ENCODE results near the gene MAGI2.

GRCh38 chr7:78616539-78616938, 836.9 kb downstream of the MAGI2 start:
- TF ChIP-seq POLR2A (IDR thresholded peaks at IDR 0.05; ENCODE audit: low read length) (no peak), GATA1 (IDR thresholded peaks at IDR 0.05; ENCODE audit: low read depth, low read length) (no peak)
